Hematopoietic multipotent progenitor cell (in vitro differentiated cells): ENCODE measurements around the gene SLC11A2. TPM values are rescaled to one million over a fixed set of nuclear protein-coding genes. Genes with fewer than 3 reads are reported as not detected.
"Not testable (repeated sequence)": the region's sequence is repeated elsewhere in the genome, so short reads cannot be mapped to it uniquely, and the experiment has no call there.

Source experiments
- DNase-seq, 3 donors: peaks; one replicate each; pipeline ENCODE4 v3.0.0-alpha.2; 2011 to 2015; ENCODE audit warnings: low read depth in 2 of 3, low spot score in 2 of 3
- small RNA-seq: library from RNA; depleted of rRNA; stranded (forward); fragments of <200 nt; gene quantifications from one replicate; pipeline ENCODE3, GENCODE V24; 2012
- total RNA-seq: library from RNA; depleted of rRNA; stranded (reverse); fragments of >200 nt; gene quantifications from one replicate; pipeline ENCODE4 v1.2.3, GENCODE V29; 2012

The SLC11A2 gene
- total RNA-seq, 1 donor, result 51.4 TPM

DNA sequence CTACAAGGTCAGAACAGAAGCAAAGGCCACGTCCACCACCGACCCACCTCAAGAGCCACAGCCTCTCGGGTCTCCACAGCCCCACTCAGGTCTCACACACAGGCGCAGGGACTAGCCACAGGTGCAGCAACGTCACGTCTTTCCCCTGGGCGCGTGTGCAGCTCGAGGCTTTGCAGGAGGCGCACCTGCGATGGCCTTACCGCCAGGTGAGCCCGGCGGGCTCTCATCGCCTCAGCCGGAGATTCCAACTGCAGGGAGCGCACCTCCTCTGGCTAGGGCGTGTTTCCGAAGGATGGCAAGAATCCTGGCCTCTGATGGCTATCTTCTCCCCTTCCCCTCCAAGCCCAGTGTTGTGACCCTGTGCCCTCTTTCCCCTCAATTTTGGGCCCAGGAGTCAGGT lies 73.7 kb downstream of the SLC11A2 start, which contains the start of gene HIGD1C:
Gene HIGD1C (plus strand): TSS at position 35 of the 400 bp plus-strand sequence. CDS start 1,455 bp downstream, outside the sequence.
- DNase-seq, result no peak

DNA sequence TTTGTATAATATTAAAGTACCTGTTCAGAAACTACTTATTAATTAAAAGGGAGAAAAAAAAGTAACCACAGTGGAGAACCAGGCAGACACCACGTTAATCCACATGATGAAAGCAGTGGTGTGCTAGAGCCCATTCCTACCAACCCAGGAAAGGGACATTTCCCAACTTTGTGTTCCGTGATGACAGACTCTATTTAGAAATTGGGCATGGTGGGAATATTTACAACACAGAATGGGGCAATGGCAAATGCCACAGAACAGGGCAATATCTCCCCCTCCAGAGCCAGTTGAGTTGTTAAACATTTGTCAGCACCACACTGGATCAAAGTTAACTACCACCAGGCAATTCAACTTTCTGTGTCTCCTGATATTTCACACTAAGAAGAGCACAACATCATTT lies 75.1 kb downstream of the SLC11A2 start:
- DNase-seq, result no peak

- no peak for DNase-seq
These were observed 76.3 kb downstream of the SLC11A2 start for GRCh38 chr12:50949801-50950302.

GRCh38 chr12:50948798-50949197 lies 77.4 kb downstream of the SLC11A2 start:
- DNase-seq, result no peak

DNA sequence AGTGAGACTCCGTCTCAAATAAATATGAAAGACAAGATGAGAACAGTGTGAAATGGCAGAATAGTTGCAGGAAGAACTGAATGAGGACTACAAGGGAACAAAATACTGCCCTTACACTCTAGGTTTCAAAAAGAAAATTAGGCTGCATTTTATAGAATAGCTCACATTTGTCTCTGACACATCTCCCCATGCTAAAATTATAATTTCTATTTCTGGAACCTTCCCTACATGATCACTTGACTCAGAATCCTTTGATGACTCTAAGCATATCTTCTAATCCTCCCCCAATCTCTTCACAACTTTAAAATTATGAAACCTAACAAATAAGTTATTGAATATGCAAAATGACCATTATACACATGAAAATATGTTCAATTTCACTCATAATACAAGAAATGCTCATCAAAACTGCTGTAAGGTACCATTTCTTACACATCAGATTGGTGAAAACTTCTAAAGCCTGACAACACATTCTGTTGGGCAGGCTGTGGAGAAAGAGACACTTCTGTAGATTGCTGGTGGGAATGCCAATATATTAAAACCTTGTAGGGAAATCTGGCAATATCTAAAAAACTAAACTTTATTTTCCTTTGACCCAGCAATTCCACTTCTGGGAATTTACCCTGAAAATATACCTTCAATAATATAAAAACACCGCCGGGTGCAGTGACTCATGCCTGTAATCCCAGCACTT lies 78.1 kb downstream of the SLC11A2 start:
- no peak for DNase-seq

DNA sequence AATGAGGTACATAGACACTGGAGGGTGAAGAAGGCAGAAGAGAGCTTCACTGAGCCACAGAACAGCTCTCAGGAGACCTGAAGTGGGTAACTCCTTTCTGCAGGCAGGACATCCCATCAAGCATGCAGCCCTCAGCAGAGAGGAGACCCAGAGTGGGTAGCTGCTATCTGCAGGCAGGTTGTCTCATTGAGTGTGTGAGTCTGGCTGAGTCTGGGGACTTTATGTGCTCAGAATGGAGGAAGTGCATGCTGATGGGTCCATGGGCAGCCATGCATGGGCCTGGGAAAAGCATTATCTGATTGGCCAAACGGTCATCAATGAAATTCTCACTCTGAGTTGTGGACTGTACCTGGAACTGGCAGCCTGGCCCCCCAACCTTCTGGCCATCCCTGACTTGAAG lies 88.5 kb downstream of the SLC11A2 start:
- DNase-seq, result no peak

GRCh38 chr12:50936821-50937530 lies 89.2 kb downstream of the SLC11A2 start:
- DNase-seq, result peak in 2 of 3 donors; percentile 23 to 81

DNA sequence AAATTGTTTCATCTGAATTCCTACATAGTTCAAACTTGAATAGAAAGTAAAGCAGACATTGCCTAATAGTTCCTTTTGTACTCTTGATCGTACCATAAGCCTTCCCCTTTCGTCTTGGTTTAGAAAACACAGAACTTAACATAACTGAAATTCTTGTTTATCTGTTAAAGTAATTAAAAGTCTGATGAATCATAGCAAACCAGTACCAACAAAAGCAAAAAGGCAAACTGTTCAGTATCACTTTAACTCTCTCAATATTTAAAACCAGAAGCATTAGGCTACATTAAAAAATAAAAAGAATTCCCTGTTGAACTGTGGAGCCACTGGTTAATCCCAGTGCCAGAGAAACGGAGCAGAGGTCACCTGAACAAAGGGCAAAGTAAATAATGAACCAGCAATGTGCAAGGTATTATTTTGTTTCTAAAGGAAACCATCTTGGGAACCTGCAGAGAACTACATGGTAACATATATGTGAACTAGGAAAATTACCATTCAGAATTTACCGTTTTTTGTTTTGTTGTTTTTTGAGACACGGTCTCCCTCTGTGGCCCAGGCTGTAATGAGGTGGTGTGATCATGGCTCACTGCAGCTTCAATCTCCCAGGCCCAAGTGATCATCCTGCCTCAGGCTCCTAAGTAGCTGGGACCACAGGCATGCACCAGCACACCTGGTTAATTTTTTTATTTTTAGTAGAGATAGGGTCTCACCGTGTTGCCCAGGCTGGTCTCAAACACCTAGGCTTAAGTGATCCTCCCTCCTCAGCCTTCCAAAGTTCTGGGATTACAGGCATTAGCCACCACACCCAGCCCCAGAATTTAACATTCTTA lies 91.0 kb downstream of the SLC11A2 start:
- peak in 1 of 3 donors; percentile 26 for DNase-seq

GRCh38 chr12:50934371-50934851 lies 91.8 kb downstream of the SLC11A2 start:
- DNase-seq, result peak in 1 of 3 donors; percentile 25

GRCh38 chr12:50933459-50934124 lies 92.6 kb downstream of the SLC11A2 start:
- DNase-seq, result no peak

DNA sequence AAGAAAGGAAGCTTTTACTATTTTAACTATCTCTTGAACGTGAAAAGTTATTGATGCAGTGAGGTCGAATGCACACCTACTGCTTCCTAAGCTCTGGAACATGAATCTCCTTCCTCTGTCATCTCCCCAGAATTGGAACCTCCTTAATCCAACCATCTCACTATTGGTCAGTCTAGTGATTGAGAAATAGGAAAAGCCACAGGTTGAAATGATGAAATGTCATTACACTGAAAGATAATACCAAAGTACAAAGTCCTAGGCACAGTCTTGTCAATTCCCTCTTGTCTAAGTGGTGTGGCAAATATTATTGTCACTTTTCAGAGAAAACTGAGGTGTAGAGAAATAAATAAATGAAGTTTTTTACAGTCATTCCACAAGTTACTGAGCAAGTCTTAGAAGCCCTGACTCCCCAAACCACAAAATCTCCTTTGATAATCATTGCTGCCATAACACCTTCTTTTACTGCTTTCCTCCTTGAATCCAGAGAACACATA lies 93.3 kb downstream of the SLC11A2 start:
- no peak for DNase-seq

DNA sequence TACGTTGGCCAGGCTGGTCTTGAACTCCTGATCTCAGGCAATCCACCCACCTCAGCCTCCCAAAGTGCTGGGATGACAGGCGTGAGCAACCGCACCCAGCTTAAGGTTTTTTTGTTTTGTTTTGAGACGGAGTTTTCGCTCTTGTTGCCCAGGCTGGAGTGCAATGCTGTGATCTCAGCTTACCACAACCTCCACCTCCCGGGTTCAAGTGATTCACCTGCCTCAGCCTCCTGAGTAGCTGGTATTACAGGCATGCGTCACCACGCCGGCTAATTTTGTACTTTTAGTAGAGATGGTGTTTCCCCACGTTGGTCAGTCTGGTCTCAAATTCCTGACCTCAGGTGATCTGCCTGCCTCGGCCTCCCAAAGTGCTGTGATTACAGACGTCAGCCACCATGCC lies 95.7 kb downstream of the SLC11A2 start:
- not testable (repeated sequence) for DNase-seq

DNA sequence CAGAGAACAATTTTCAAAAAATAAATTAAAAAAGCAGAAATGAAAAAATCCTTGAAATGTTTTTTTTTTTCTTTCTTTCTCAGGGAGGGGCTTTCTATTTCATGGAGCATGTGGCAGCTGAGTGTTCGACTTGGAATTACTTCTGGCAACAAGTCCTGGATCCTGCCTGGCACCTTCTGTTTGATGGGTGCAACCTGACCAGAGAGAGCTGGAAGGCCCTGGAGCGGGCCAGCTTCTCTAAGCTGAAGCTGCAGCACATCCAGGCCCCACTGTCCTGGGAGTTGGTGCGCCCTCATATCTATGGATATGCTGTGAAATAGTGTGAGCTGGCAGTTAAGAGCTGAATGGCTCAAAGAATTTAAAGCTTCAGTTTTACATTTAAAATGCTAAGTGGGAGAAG lies 96.4 kb downstream of the SLC11A2 start:
- no peak for DNase-seq

Small RNAs within 50 kb of the gene (small RNA-seq; reads per million reads assigned to genes)
- not detected for gene AC008121.1
- gene RF00019, result not detected
- not detected for gene RNU6-1273P
- not detected for gene RNU6-87P

Other genes starting within 250 kb of the SLC11A2 start
- gene TMPRSS12, start 183.5 kb downstream of the SLC11A2 start, total RNA-seq, result not detected
- gene HIGD1C, start 73.8 kb downstream of the SLC11A2 start, total RNA-seq, result not detected
- gene LETMD1, start 21.9 kb upstream of the SLC11A2 start, total RNA-seq, result 81.9 TPM
- gene CSRNP2, start 57.2 kb upstream of the SLC11A2 start, total RNA-seq, result 7.3 TPM
- gene TFCP2, start 146.8 kb upstream of the SLC11A2 start, total RNA-seq, result 10.8 TPM
- 3.2 TPM for gene POU6F1, start 191.7 kb upstream of the SLC11A2 start, total RNA-seq
- gene DAZAP2, start 212.4 kb upstream of the SLC11A2 start, total RNA-seq, result 378 TPM
- 2.4 TPM for gene SMAGP, start 244.0 kb upstream of the SLC11A2 start, total RNA-seq